HepG2 (cell line): ENCODE data around the gene ZBTB46. TPM values are rescaled to one million over a fixed set of nuclear protein-coding genes. Genes with fewer than 3 reads are reported as not detected.

Experiments used
- DMAP1 ChIP-seq: IDR thresholded peaks from 2 replicates; pipeline ENCODE4 v1.6.1; 2016
- DR1 ChIP-seq: sonication (generic); formaldehyde crosslinking; IDR thresholded peaks from 2 replicates; pipeline ENCODE4 v1.8.0; 2021; ENCODE audit warnings: mild to moderate bottlenecking, missing genetic modification reagents, inconsistent platforms
- FOXA1 ChIP-seq, 2 experiments: fragments of 450-650 bp in 1 of 2; sonication (generic) in 1 of 2; formaldehyde crosslinking in 1 of 2; IDR thresholded peaks; 2 replicates each; pipeline versions ENCODE4 v1.4.0 to v1.6.1; 2016 to 2020; ENCODE audit warnings: missing genetic modification reagents in 1 of 2
- FOXK1 ChIP-seq: sonication (generic); formaldehyde crosslinking; IDR thresholded peaks from 2 replicates; pipeline ENCODE4 v1.4.0; 2020; ENCODE audit warnings: low read depth, missing genetic modification reagents, borderline replicate concordance
- GATAD1 ChIP-seq: IDR thresholded peaks from 2 replicates; pipeline ENCODE4 v1.6.1; 2016; ENCODE audit warnings: missing genetic modification reagents, missing compliant biosample characterization
- HCFC1 ChIP-seq: fragments of 150-350 bp; IDR thresholded peaks from 2 replicates; pipeline ENCODE4 v1.6.1; 2014; ENCODE audit warnings: low read depth, low read length
- HNRNPL ChIP-seq: fragments of 200-400 bp; formaldehyde crosslinking; IDR thresholded peaks from 2 replicates; pipeline ENCODE4 v1.6.1; 2017; ENCODE audit warnings: mild to moderate bottlenecking, low read depth, low read length
- KAT7 ChIP-seq: IDR thresholded peaks from 2 replicates; pipeline ENCODE4 v1.6.1; 2018; ENCODE audit warnings: borderline replicate concordance, missing compliant biosample characterization
- MAF1 ChIP-seq: sonication (generic); formaldehyde crosslinking; IDR thresholded peaks from 2 replicates; pipeline ENCODE4 v1.5.0; 2020; ENCODE audit warnings: missing genetic modification reagents, borderline replicate concordance
- MAX ChIP-seq: IDR thresholded peaks from 2 replicates; pipeline ENCODE4 v1.6.1; 2012; ENCODE audit warnings: inconsistent platforms
- SNAI1 ChIP-seq: sonication (generic); formaldehyde crosslinking; IDR thresholded peaks from 2 replicates; pipeline ENCODE4 v1.5.0; 2020; ENCODE audit warnings: mild to moderate bottlenecking, missing genetic modification reagents, borderline replicate concordance
- TARDBP ChIP-seq: sonication (generic); formaldehyde crosslinking; IDR thresholded peaks from 2 replicates; pipeline ENCODE4 v1.8.0; 2022; ENCODE audit warnings: mild to moderate bottlenecking, missing genetic modification reagents
- THAP9 ChIP-seq: sonication (generic); formaldehyde crosslinking; IDR thresholded peaks from 2 replicates; pipeline ENCODE4; 2020; ENCODE audit warnings: missing genetic modification reagents, mild to moderate bottlenecking, borderline replicate concordance
- ZC3H4 ChIP-seq: sonication (generic); formaldehyde crosslinking; IDR thresholded peaks from 2 replicates; pipeline ENCODE4 v1.4.0; 2020; ENCODE audit warnings: missing genetic modification reagents, borderline replicate concordance
- ZNF451 ChIP-seq: sonication (generic); formaldehyde crosslinking; IDR thresholded peaks from 2 replicates; pipeline ENCODE4 v1.5.0; 2020; ENCODE audit warnings: mild to moderate bottlenecking, missing genetic modification reagents
- ZNF484 ChIP-seq: sonication (generic); formaldehyde crosslinking; IDR thresholded peaks from 2 replicates; pipeline ENCODE4 v1.5.1; 2020; ENCODE audit warnings: mild to moderate bottlenecking, low read depth, missing genetic modification reagents, borderline replicate concordance
- ZNF567 ChIP-seq: sonication (generic); formaldehyde crosslinking; IDR thresholded peaks from 2 replicates; pipeline ENCODE4 v1.8.1; 2023; ENCODE audit warnings: mild to moderate bottlenecking, missing genetic modification reagents, borderline replicate concordance
- polyA plus RNA-seq, 8 experiments: library from polyadenylated mRNA; depleted of rRNA in 3 of 8; stranded (reverse) in 7 of 8; unstranded in 1 of 8; fragments of >200 nt; fragmentation: Illumina TruSeq in 4 of 8; extraction: Trizol in 4 of 8; gene quantifications; 2 replicates each; pipeline versions ENCODE4 v1.2.1 to v1.2.3, GENCODE V29; 2011 to 2016; ENCODE audit warnings: low read depth in 4 of 8, missing spikeins in 1 of 8, mixed read lengths in 1 of 8; ENCODE audit not compliant: insufficient read depth in 1 of 8
- total RNA-seq, 5 experiments: library from RNA; depleted of rRNA; stranded (reverse); fragments of >200 nt; fragmentation: Illumina TruSeq; extraction: Trizol; gene quantifications; 2 replicates each; pipeline ENCODE4 v1.2.3, GENCODE V29; 2016; ENCODE audit warnings: low read depth in 1 of 5
- TF ChIP-seq, protein P1 (sequence below): sonication (generic); formaldehyde crosslinking; IDR thresholded peaks from 2 replicates; pipeline ENCODE4 v1.4.0; 2020; ENCODE audit warnings: missing genetic modification reagents, borderline replicate concordance
- TF ChIP-seq, protein P2 (sequence below): sonication (generic); formaldehyde crosslinking; conservative IDR thresholded peaks from 2 replicates; pipeline ENCODE4 v1.8.0; 2022; ENCODE audit warnings: low read depth, missing genetic modification reagents

The ZBTB46 gene
- total and polyA plus RNA-seq, 2 of the 13 experiments (the other 11 are each of a cell fraction or from before 2014, with no cell fraction given) = 1.6 to 13.5 TPM

DNA sequence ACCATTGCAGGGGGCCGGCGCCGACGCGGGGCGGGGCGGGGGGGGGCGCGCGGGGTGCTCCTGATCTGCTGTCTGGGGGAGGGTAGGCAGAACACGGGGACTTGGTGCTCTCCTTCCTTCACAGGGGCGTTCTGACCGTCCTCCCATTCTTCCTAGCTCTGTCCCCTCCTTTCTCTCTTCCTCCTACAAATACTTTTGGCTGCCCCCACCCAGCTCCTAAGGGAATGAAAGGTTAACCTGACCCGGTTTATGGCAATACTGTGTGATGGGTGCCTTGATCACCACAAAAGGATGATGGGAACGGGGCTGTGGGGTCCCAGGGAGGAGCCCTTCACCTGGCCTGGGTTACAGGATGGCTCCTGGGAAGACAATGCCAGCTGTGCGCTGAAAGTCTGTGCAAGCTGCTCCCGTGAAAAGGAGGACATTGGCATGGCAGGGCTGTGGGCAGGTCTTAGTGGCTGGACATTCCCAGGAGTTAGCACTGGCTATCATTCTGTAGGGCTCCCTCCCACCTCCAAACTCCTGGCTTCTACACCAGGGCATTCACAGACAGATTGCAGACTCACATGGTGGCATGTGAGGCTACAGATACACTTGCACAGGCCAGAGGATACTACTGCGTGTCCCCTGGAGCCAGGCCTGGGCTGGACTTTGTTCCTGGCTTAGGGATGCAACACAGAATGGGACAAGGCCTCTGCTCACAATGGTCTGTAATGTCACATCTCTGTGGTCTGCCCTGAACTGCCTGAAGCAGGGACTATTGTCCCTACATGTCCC lies 32.1 kb upstream of the ZBTB46 start (continued):
- TF ChIP-seq, protein P1, sequence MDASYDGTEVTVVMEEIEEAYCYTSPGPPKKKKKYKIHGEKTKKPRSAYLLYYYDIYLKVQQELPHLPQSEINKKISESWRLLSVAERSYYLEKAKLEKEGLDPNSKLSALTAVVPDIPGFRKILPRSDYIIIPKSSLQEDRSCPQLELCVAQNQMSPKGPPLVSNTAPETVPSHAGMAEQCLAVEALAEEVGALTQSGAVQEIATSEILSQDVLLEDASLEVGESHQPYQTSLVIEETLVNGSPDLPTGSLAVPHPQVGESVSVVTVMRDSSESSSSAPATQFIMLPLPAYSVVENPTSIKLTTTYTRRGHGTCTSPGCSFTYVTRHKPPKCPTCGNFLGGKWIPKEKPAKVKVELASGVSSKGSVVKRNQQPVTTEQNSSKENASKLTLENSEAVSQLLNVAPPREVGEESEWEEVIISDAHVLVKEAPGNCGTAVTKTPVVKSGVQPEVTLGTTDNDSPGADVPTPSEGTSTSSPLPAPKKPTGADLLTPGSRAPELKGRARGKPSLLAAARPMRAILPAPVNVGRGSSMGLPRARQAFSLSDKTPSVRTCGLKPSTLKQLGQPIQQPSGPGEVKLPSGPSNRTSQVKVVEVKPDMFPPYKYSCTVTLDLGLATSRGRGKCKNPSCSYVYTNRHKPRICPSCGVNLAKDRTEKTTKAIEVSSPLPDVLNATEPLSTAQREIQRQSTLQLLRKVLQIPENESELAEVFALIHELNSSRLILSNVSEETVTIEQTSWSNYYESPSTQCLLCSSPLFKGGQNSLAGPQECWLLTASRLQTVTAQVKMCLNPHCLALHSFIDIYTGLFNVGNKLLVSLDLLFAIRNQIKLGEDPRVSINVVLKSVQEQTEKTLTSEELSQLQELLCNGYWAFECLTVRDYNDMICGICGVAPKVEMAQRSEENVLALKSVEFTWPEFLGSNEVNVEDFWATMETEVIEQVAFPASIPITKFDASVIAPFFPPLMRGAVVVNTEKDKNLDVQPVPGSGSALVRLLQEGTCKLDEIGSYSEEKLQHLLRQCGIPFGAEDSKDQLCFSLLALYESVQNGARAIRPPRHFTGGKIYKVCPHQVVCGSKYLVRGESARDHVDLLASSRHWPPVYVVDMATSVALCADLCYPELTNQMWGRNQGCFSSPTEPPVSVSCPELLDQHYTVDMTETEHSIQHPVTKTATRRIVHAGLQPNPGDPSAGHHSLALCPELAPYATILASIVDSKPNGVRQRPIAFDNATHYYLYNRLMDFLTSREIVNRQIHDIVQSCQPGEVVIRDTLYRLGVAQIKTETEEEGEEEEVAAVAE (CRISPR knock-in tag) = no peak
- TF ChIP-seq MAX = peak; percentile 58; the same call in 1 of the 2 replicates
- TF ChIP-seq DMAP1 (CRISPR knock-in tag) = 0 out of 2 replicates have a peak, but pooled peaks have one; percentile 26
- no peak for TF ChIP-seq ZNF451 (CRISPR knock-in tag)
- no peak for TF ChIP-seq FOXA1 (IDR thresholded peaks at IDR 0.05)
- no peak for TF ChIP-seq FOXA1 (CRISPR knock-in tag; IDR thresholded peaks at IDR 0.05)
- no peak for TF ChIP-seq ZNF484 (CRISPR knock-in tag)
- TF ChIP-seq HNRNPL = no peak
- peak; percentile 92; the same call in 1 of the 2 replicates for TF ChIP-seq ZNF567 (CRISPR knock-in tag)
- TF ChIP-seq SNAI1 (CRISPR knock-in tag) = no peak
- TF ChIP-seq KAT7 = no peak
- TF ChIP-seq TARDBP (CRISPR knock-in tag) = peak; percentile 74
- no peak for TF ChIP-seq GATAD1 (CRISPR knock-in tag)
- TF ChIP-seq, protein P2, sequence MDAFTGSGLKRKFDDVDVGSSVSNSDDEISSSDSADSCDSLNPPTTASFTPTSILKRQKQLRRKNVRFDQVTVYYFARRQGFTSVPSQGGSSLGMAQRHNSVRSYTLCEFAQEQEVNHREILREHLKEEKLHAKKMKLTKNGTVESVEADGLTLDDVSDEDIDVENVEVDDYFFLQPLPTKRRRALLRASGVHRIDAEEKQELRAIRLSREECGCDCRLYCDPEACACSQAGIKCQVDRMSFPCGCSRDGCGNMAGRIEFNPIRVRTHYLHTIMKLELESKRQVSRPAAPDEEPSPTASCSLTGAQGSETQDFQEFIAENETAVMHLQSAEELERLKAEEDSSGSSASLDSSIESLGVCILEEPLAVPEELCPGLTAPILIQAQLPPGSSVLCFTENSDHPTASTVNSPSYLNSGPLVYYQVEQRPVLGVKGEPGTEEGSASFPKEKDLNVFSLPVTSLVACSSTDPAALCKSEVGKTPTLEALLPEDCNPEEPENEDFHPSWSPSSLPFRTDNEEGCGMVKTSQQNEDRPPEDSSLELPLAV = no peak
- TF ChIP-seq ZC3H4 (CRISPR knock-in tag) = peak; percentile 65; the same call in 1 of the 2 replicates
- TF ChIP-seq HCFC1 = no peak; the same call in 1 of the 2 replicates
- no peak for TF ChIP-seq MAF1 (CRISPR knock-in tag)
- peak; percentile 76 for TF ChIP-seq DR1
- no peak for TF ChIP-seq FOXK1 (CRISPR knock-in tag)
- 0 out of 2 replicates have a peak, but pooled peaks have one; percentile 34 for TF ChIP-seq THAP9
